OCI-LY3 (cell line): ENCODE results near the gene OR51I2.

Experiments
- CTCF ChIP-seq: fragments of 200-600, 300-600 bp; sonication (generic); IDR thresholded peaks from 2 replicates; pipeline ENCODE4 v1.5.1; 2014; ENCODE audit warnings: antibody characterized with exemption, low read length, low read depth
- EZH2phosphoT487 ChIP-seq: fragments of 200-600 bp; shearing (Covaris generic); IDR thresholded peaks from 2 replicates; pipeline ENCODE4 v1.6.1; 2018; ENCODE audit warnings: antibody characterized with exemption, mixed run types, low read depth

GRCh38 chr11:5486003-5486402 is 36.9 kb downstream of the OR51I2 start:
- no peak for TF ChIP-seq CTCF
- TF ChIP-seq EZH2phosphoT487, result no peak
